Vagina (tissue), 2 donors: ENCODE results near the gene SLC5A1.

Experiments
- CTCF ChIP-seq, 3 experiments: fragments of 450-650 bp in 2 of 3; fragments of 200-600 bp in 1 of 3; sonication (generic) in 1 of 3; IDR thresholded peaks; one replicate each; pipeline ENCODE4 v1.5.1; 2017 to 2019; ENCODE audit warnings: antibody characterized with exemption in 3 of 3, mild to moderate bottlenecking in 2 of 3, moderate library complexity in 2 of 3
- POLR2AphosphoS5 ChIP-seq, 2 donors: sonication (generic); formaldehyde crosslinking; IDR thresholded peaks; one replicate each; pipeline ENCODE4 v1.9.0; 2017; ENCODE audit warnings: antibody characterized with exemption in 2 of 2, mild to moderate bottlenecking in 2 of 2, low read depth in 1 of 2; ENCODE audit not compliant: insufficient read depth in 1 of 2

GRCh38 chr22:32083000-32083399, 39.9 kb downstream of the SLC5A1 start:
- TF ChIP-seq CTCF (IDR thresholded peaks at IDR 0.05) = no peak
- no peak for TF ChIP-seq POLR2AphosphoS5 (IDR thresholded peaks at IDR 0.05; ENCODE audit: insufficient read depth in 1 of 2, low read depth in 1 of 2)
